Limb (tissue), 2 donors: ENCODE data around the gene MAD1L1.
A peak's percentile ranks its signal among the peaks of the same experiment; 100 is the strongest.

Experiments used
- DNase-seq, 2 donors: peaks; one replicate each; pipeline ENCODE4 v3.0.0-alpha.2; 2016; ENCODE audit errors: extremely low spot score in 2 of 2

MAD1L1 gene

GRCh38 chr7:1855725-1856160 is 377.0 kb downstream of the MAD1L1 start:
- peak in 1 of 2 donors; percentile 18 for DNase-seq

GRCh38 chr7:1854866-1855724 is 377.6 kb downstream of the MAD1L1 start:
- peak in 1 of 2 donors; percentile 19 for DNase-seq

GRCh38 chr7:1853986-1854865 is 378.5 kb downstream of the MAD1L1 start:
- peak in 1 of 2 donors; percentile 35 for DNase-seq

- DNase-seq: peak; percentile 30 to 48
Measured at GRCh38 chr7:1853431-1853985, 379.2 kb downstream of the MAD1L1 start.

- peak in 1 of 2 donors; percentile 31 for DNase-seq
Measured at GRCh38 chr7:1852517-1853430, 380.0 kb downstream of the MAD1L1 start.

- peak in 1 of 2 donors; percentile 33 for DNase-seq
Measured at GRCh38 chr7:1851721-1852516, 380.8 kb downstream of the MAD1L1 start.

- peak in 1 of 2 donors; percentile 25 for DNase-seq
Measured at GRCh38 chr7:1850976-1851571, 381.7 kb downstream of the MAD1L1 start.

GRCh38 chr7:1850111-1850975 is 382.4 kb downstream of the MAD1L1 start:
- DNase-seq: peak in 1 of 2 donors; percentile 26

GRCh38 chr7:1849351-1850041 is 383.2 kb downstream of the MAD1L1 start:
- DNase-seq: no peak

GRCh38 chr7:1848911-1849311 is 383.8 kb downstream of the MAD1L1 start:
- no peak for DNase-seq

GRCh38 chr7:1848013-1848640 is 384.6 kb downstream of the MAD1L1 start:
- no peak for DNase-seq

- DNase-seq: peak in 1 of 2 donors; percentile 18
Measured at GRCh38 chr7:1847260-1848001, 385.3 kb downstream of the MAD1L1 start.

- peak in 1 of 2 donors; percentile 23 for DNase-seq
Measured at GRCh38 chr7:1846331-1847065, 386.2 kb downstream of the MAD1L1 start.

- DNase-seq: peak in 1 of 2 donors; percentile 27
Measured at GRCh38 chr7:1845536-1846311, 387.0 kb downstream of the MAD1L1 start.

- peak in 1 of 2 donors; percentile 31 for DNase-seq
Measured at GRCh38 chr7:1844951-1845390, 387.8 kb downstream of the MAD1L1 start.
